H1 (cell line): ENCODE data around the gene SCN3A. TPM values are rescaled to one million over a fixed set of nuclear protein-coding genes. Genes with fewer than 3 reads are reported as not detected.

ENCODE experiments used
- CTCF ChIA-PET: fragments of 300-600 bp; sonication (Branson Sonifier 250); formaldehyde crosslinking; loops from one replicate; lab custom pipeline; 2021; ENCODE audit not compliant: partially characterized antibody; lab: Charles Lee
- POLR2A ChIA-PET: fragments of 300-600 bp; sonication (Branson Sonifier 250); formaldehyde crosslinking; loops from one replicate; lab custom pipeline; 2021; ENCODE audit warnings: inconsistent platforms; ENCODE audit not compliant: partially characterized antibody; lab: Charles Lee
- DNase-seq, 2 experiments: peaks; one replicate each; pipeline versions ENCODE4 v3.0.0 to v3.0.0-alpha.2; 2010 to 2022; ENCODE audit warnings: low spot score in 2 of 2, low read depth in 1 of 2, mixed read lengths in 1 of 2
- FAIRE-seq: peaks from 2 replicates; lab custom pipeline; 2011; peaks lifted over from hg19 to GRCh38; lab: Jason Lieb, UNC
- H2AFZ ChIP-seq: 2 replicates; pipeline ENCODE4 v1.8.1; 2012; ENCODE audit warnings: low read length, inconsistent platforms
- H2AK5ac ChIP-seq: 2 replicates; pipeline ENCODE4 v1.6.1; 2013; ENCODE audit warnings: low read depth, low read length
- H2BK120ac ChIP-seq: replicated peaks from 2 replicates; pipeline ENCODE3; 2013; ENCODE audit warnings: low read depth, low read length, inconsistent platforms
- H2BK12ac ChIP-seq: 2 replicates; pipeline ENCODE4 v1.6.1; 2013; ENCODE audit warnings: low read depth, low read length
- H2BK15ac ChIP-seq: 2 replicates; pipeline ENCODE4 v1.6.1; 2013; ENCODE audit warnings: low read length
- H2BK20ac ChIP-seq: 2 replicates; pipeline ENCODE4 v1.6.1; 2013; ENCODE audit warnings: low read length
- H2BK5ac ChIP-seq: 2 replicates; pipeline ENCODE4 v1.6.1; 2013; ENCODE audit warnings: low read depth, low read length
- H3K14ac ChIP-seq: 2 replicates; pipeline ENCODE4 v1.6.1; 2013; ENCODE audit warnings: inconsistent platforms; ENCODE audit not compliant: insufficient read length
- H3K18ac ChIP-seq: 2 replicates; pipeline ENCODE4 v1.6.1; 2013; ENCODE audit warnings: low read length; ENCODE audit errors: extremely low read depth
- H3K23ac ChIP-seq: 2 replicates; pipeline ENCODE4 v1.6.1; 2013; ENCODE audit warnings: inconsistent platforms; ENCODE audit not compliant: insufficient read length
- H3K23me2 ChIP-seq: 2 replicates; pipeline ENCODE4 v1.6.1; 2013; ENCODE audit warnings: low read depth, low read length
- H3K27ac ChIP-seq: 2 replicates; pipeline ENCODE4 v1.6.1; 2011; ENCODE audit warnings: low read depth, low read length, inconsistent platforms
- H3K27me3 ChIP-seq, 4 experiments: replicated peaks in 1 of 4; 1 replicate in 1 of 4; 2 replicates in 3 of 4; pipeline versions ENCODE4 v1.6.1 to v1.8.1; 2011 to 2013; ENCODE audit warnings: low read length in 3 of 4, mild to moderate bottlenecking in 3 of 4, inconsistent platforms in 2 of 4, mixed read lengths in 2 of 4, moderate library complexity in 1 of 4; ENCODE audit not compliant: control insufficient read depth in 3 of 4, insufficient read depth in 3 of 4; ENCODE audit errors: extremely low read depth in 1 of 4
- H3K36me3 ChIP-seq, 4 experiments: 2 replicates each; pipeline versions ENCODE4 v1.6.1 to v1.8.1; 2011 to 2013; ENCODE audit warnings: mild to moderate bottlenecking in 4 of 4, low read length in 3 of 4, moderate library complexity in 2 of 4, control low read depth in 1 of 4, inconsistent platforms in 1 of 4; ENCODE audit not compliant: insufficient read depth in 4 of 4, control insufficient read depth in 2 of 4
- H3K4ac ChIP-seq: replicated peaks from 2 replicates; pipeline ENCODE3; 2013; ENCODE audit warnings: low read length, low read depth, mixed read lengths, inconsistent platforms; ENCODE audit not compliant: insufficient read length
- H3K4me1 ChIP-seq, 4 experiments: replicated peaks in 1 of 4; 1 replicate in 1 of 4; 2 replicates in 3 of 4; pipeline versions ENCODE4 v1.6.1 to v1.8.1; 2011 to 2013; ENCODE audit warnings: low read length in 3 of 4, inconsistent platforms in 2 of 4, mixed read lengths in 1 of 4; ENCODE audit not compliant: insufficient read depth in 4 of 4, control insufficient read depth in 3 of 4
- H3K4me2 ChIP-seq, 2 experiments: 2 replicates each; pipeline versions ENCODE4 v1.6.1 to v1.8.1; 2011 to 2013; ENCODE audit warnings: low read depth in 2 of 2, low read length in 2 of 2, control low read depth in 1 of 2, inconsistent platforms in 1 of 2, mild to moderate bottlenecking in 1 of 2; ENCODE audit not compliant: insufficient read depth in 1 of 2
- H3K4me3 ChIP-seq, 4 experiments: fragments of 200-600, 300-600 bp in 1 of 4; sonication (generic), shearing (Covaris generic), sonication (Bioruptor Twin) in 1 of 4; 2 replicates each; pipeline versions ENCODE4 v1.5.1 to v1.8.1; 2011 to 2016; ENCODE audit warnings: low read length in 4 of 4, low read depth in 3 of 4, control low read depth in 2 of 4, inconsistent platforms in 2 of 4, mild to moderate bottlenecking in 2 of 4, mixed read lengths in 1 of 4, moderate library complexity in 1 of 4; ENCODE audit not compliant: insufficient read depth in 2 of 4; ENCODE audit errors: extremely low read depth in 1 of 4
- H3K56ac ChIP-seq: replicated peaks from 2 replicates; pipeline ENCODE3; 2013; ENCODE audit warnings: low read depth, mild to moderate bottlenecking, mixed read lengths, low read length, inconsistent platforms; ENCODE audit not compliant: insufficient read length
- H3K79me1 ChIP-seq: 2 replicates; pipeline ENCODE4 v1.6.1; 2013; ENCODE audit warnings: low read depth, low read length, control low read depth
- H3K79me2 ChIP-seq, 2 experiments: 2 replicates each; pipeline versions ENCODE4 v1.6.1 to v1.8.1; 2012 to 2013; ENCODE audit warnings: low read length in 2 of 2, mild to moderate bottlenecking in 2 of 2, inconsistent platforms in 1 of 2; ENCODE audit not compliant: insufficient read depth in 2 of 2, control insufficient read depth in 1 of 2
- H3K9ac ChIP-seq, 4 experiments: replicated peaks in 1 of 4; 1 replicate in 1 of 4; 2 replicates in 3 of 4; pipeline versions ENCODE4 v1.6.1 to v1.8.1; 2011 to 2013; ENCODE audit warnings: low read depth in 3 of 4, low read length in 3 of 4, control low read depth in 2 of 4, mild to moderate bottlenecking in 2 of 4, moderate library complexity in 2 of 4, inconsistent platforms in 1 of 4; ENCODE audit errors: extremely low read depth in 1 of 4
- H3K9me3 ChIP-seq, 2 experiments: 2 replicates each; pipeline versions ENCODE4 v1.6.1 to v1.8.1; 2012 to 2013; ENCODE audit warnings: mild to moderate bottlenecking in 2 of 2, moderate library complexity in 2 of 2, control low read depth in 1 of 2, inconsistent platforms in 1 of 2, low read depth in 1 of 2, low read length in 1 of 2, mixed read lengths in 1 of 2; ENCODE audit not compliant: insufficient read depth in 2 of 2
- H4K20me1 ChIP-seq, 2 experiments: replicated peaks in 1 of 2; 2 replicates each; pipeline versions ENCODE3 to v1.8.1; 2011 to 2013; ENCODE audit warnings: inconsistent platforms in 2 of 2, low read length in 2 of 2, mild to moderate bottlenecking in 1 of 2; ENCODE audit not compliant: insufficient read depth in 2 of 2, control insufficient read depth in 1 of 2
- H4K5ac ChIP-seq: 2 replicates; pipeline ENCODE4 v1.6.1; 2013; ENCODE audit warnings: low read length, low read depth, mixed read lengths, inconsistent platforms; ENCODE audit not compliant: insufficient read length
- H4K8ac ChIP-seq: 2 replicates; pipeline ENCODE4 v1.8.0; 2013; ENCODE audit warnings: mild to moderate bottlenecking, moderate library complexity, low read length, inconsistent platforms; ENCODE audit not compliant: insufficient read depth; ENCODE audit errors: extremely low read depth
- H4K91ac ChIP-seq: replicated peaks from 2 replicates; pipeline ENCODE3; 2013; ENCODE audit warnings: low read length, mixed read lengths, inconsistent platforms; ENCODE audit not compliant: insufficient read length
- WGBS, 2 experiments: shearing (Covaris generic) in 1 of 2; methylation state at CpG; one replicate each; pipeline versions ENCODE4 v1.1.6 to v1.1.7; 2013 to 2015; ENCODE audit warnings: low lambda C conversion rate in 2 of 2, mixed read lengths in 2 of 2, inconsistent platforms in 1 of 2, low coverage in 1 of 2, missing lambda C conversion rate in 1 of 2; ENCODE audit not compliant: insufficient replicate concordance in 2 of 2, insufficient coverage in 1 of 2, insufficient read length in 1 of 2; ENCODE audit errors: extremely low coverage in 1 of 2, missing lambda C conversion rate in 1 of 2; 5-methylcytosine and 5-hydroxymethylcytosine counted together
- polyA plus RNA-seq, 7 experiments: library from polyadenylated mRNA; depleted of rRNA in 3 of 7; stranded (reverse) in 5 of 7; unstranded in 2 of 7; fragments of >200 nt in 5 of 7; fragments of 200-250 nt in 2 of 7; gene quantifications; 1 replicate in 5 of 7; 2 replicates in 1 of 7; 4 replicates in 1 of 7; pipeline versions ENCODE4 v1.2.1 to v1.2.3, GENCODE V29; 2011 to 2013; ENCODE audit warnings: missing spikeins in 2 of 7, mixed read lengths in 2 of 7
- total RNA-seq: library from RNA; stranded (reverse); fragmentation: NEBNext Ultra II Directional; extraction: Animal tissue kit (Norgen Biotek cat#: 25700); gene quantifications from 2 replicates; pipeline ENCODE4 v1.2.1, GENCODE V29; 2021

Gene SCN3A
- total and polyA plus RNA-seq, 2 of the 8 experiments (the other 6 are each of a cell fraction or from before 2014, with no cell fraction given): 0.02 TPM; not detected in 1

GRCh38 chr2:165162466-165162865, 41.4 kb downstream of the SCN3A start:
- Histone ChIP-seq H4K20me1 (no peaks in the 10 kb centered on the region), H3K4me1 (no peaks in the 10 kb centered on the region), H3K9me3 (no peaks in the 10 kb centered on the region), H3K56ac (no peak overlapping the region), H3K79me2 (no peaks in the 10 kb centered on the region), H3K36me3 (no peaks in the 10 kb centered on the region), H3K4me2 (no peak overlapping the region), H2BK120ac (no peak overlapping the region), H3K27me3 (no peaks in the 10 kb centered on the region), H3K23ac (no peak overlapping the region), H2AFZ (0 out of 2 replicates have a peak overlapping the region, but pooled peaks have one; percentile 76), H4K5ac (no peak overlapping the region), H3K4me3 (no peak overlapping the region), H4K91ac (no peak overlapping the region), H3K79me1 (no peaks in the 10 kb centered on the region), H3K4ac (no peak overlapping the region), H2BK5ac (no peak overlapping the region), H2BK15ac (no peak overlapping the region), H3K27ac (no peak overlapping the region), H3K14ac (no peak overlapping the region), H3K9ac (no peak overlapping the region), H3K23me2 (no peaks in the 10 kb centered on the region), H3K18ac (no peak overlapping the region), H2BK12ac (no peak overlapping the region), H2AK5ac (no peak overlapping the region), H2BK20ac (no peak overlapping the region), H4K8ac (no peak overlapping the region)
- 84% methylated on average over 3 of the region's 3 CpGs; no CpG with 5 or more reads in 1 of the 2 experiments for WGBS, 2 experiments
- no peak for FAIRE-seq
- ChIA-PET CTCF (no interaction called here), POLR2A (no interaction called here)
- no peak for DNase-seq
